Lung (tissue), 12 donors: ENCODE data around the gene FRRS1L. TPM values are rescaled to one million over a fixed set of nuclear protein-coding genes. Genes with fewer than 3 reads are reported as not detected.
A peak's percentile ranks its signal among the peaks of the same experiment; 100 is the strongest.

ENCODE experiments used
- ATAC-seq: fragments of 200-7000 bp; cut with Tn5 transposase; one replicate; pipeline ENCODE4 v1.9.1; 2020; ENCODE audit warnings: moderate number of reproducible peaks; ENCODE audit not compliant: insufficient read depth, low FRiP score
- DNase-seq, 3 donors: peaks; one replicate each; pipeline ENCODE4 v3.0.0-alpha.2; 2013 to 2017
- H3K27ac ChIP-seq, 2 donors: one replicate each; pipeline ENCODE4 v1.5.1; 2013; ENCODE audit warnings: mild to moderate bottlenecking in 2 of 2, moderate library complexity in 2 of 2, control low read depth in 1 of 2, inconsistent platforms in 1 of 2, low read depth in 1 of 2, low read length in 1 of 2
- H3K27me3 ChIP-seq, 3 donors: one replicate each; pipeline ENCODE4 v1.5.1; 2013; ENCODE audit warnings: low read length in 2 of 3; ENCODE audit not compliant: control insufficient read depth in 3 of 3, insufficient read depth in 3 of 3
- H3K36me3 ChIP-seq, 4 donors: one replicate each; pipeline ENCODE4 v1.5.1; 2013; ENCODE audit warnings: low read length in 4 of 4, mild to moderate bottlenecking in 1 of 4, moderate library complexity in 1 of 4; ENCODE audit not compliant: control insufficient read depth in 4 of 4, insufficient read depth in 4 of 4
- H3K4me1 ChIP-seq, 5 donors: one replicate each; pipeline ENCODE4 v1.5.1; 2013; ENCODE audit warnings: low read length in 5 of 5, mild to moderate bottlenecking in 2 of 5, moderate library complexity in 1 of 5; ENCODE audit not compliant: control insufficient read depth in 5 of 5, insufficient read depth in 5 of 5
- H3K4me3 ChIP-seq: one replicate; pipeline ENCODE4 v1.5.1; 2013; ENCODE audit warnings: mild to moderate bottlenecking, control low read depth, moderate library complexity
- H3K9ac ChIP-seq, 2 donors: one replicate each; pipeline ENCODE4 v1.5.1; 2013; ENCODE audit warnings: low read length in 2 of 2, control low read depth in 1 of 2; ENCODE audit not compliant: insufficient read depth in 1 of 2
- H3K9me3 ChIP-seq, 4 donors: one replicate each; pipeline ENCODE4 v1.5.1; 2013; ENCODE audit warnings: low read length in 3 of 4, mild to moderate bottlenecking in 1 of 4, moderate library complexity in 1 of 4; ENCODE audit not compliant: control insufficient read depth in 4 of 4, insufficient read depth in 3 of 4
- WGBS, 2 donors: extraction: QIAGEN DNeasy Blood & Tissue Kit; methylation state at CpG; one replicate each; pipeline ENCODE4 v1.1.7; 2013; 5-methylcytosine and 5-hydroxymethylcytosine counted together
- polyA plus RNA-seq, 2 donors: library from polyadenylated mRNA; stranded (reverse); fragments of 200-250 nt; gene quantifications; one replicate each; pipeline ENCODE4 v1.2.1, GENCODE V29; 2013
- total RNA-seq, 2 donors: library from RNA; depleted of rRNA in 1 of 2; stranded (reverse); fragments of >200 nt in 1 of 2; gene quantifications; one replicate each; pipeline ENCODE4 v1.2.1, GENCODE V29; 2014 to 2021
- TF ChIP-seq, protein P1 (sequence below): IDR thresholded peaks from 2 replicates; pipeline ENCODE4 v1.5.1; 2012; ENCODE audit warnings: mild to moderate bottlenecking; ENCODE audit errors: control extremely low read depth, extremely low read depth
- donor health status: control.
- donor health status: control.
- donor health status: Bipolar disorder and iron deficiency.
- donor health status: healthy.
- donor health status: DM: yes; HTN: yes; CAD: no.

The FRRS1L gene
- total and polyA plus RNA-seq, 4 donors: under 0.01 to 1.2 (median 0.03) TPM; not detected in 1

DNA sequence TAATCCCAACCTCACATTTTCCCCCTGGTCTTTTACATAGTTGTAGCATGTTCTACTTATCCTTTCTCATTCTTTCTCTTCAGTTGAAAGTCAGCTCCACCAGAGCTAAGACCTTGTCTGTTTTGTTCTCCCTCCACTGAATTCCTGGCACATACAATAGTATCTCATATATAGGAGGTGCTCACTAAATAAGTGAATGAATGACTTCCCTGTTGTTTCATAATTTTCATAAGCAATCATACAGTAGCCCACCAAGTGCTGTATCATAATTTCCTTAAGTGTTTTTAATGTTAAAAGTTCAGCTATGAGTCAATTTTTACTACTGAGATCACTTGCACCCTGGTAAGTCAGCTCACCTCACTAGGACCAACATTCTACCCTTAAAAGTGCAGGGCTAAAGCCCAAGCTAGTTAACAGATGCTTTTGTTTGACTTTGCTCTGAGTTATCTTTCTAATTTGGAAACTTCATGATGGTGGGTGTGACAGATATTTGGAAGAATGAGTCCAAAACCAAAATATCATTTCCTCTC lies 74.9 kb downstream of the FRRS1L start:
- no peak for DNase-seq
- H3K27ac ChIP-seq: no peak overlapping the region
- ATAC-seq: no peak
- no peak overlapping the region for H3K9ac ChIP-seq
- peaks cover 11 to 38% (median 18%) of the 10 kb centered on the region in 4 donors for H3K36me3 ChIP-seq
- peaks cover 0 to 26% (median 0%) of the 10 kb centered on the region in 5 donors for H3K4me1 ChIP-seq
- TF ChIP-seq, protein P1, sequence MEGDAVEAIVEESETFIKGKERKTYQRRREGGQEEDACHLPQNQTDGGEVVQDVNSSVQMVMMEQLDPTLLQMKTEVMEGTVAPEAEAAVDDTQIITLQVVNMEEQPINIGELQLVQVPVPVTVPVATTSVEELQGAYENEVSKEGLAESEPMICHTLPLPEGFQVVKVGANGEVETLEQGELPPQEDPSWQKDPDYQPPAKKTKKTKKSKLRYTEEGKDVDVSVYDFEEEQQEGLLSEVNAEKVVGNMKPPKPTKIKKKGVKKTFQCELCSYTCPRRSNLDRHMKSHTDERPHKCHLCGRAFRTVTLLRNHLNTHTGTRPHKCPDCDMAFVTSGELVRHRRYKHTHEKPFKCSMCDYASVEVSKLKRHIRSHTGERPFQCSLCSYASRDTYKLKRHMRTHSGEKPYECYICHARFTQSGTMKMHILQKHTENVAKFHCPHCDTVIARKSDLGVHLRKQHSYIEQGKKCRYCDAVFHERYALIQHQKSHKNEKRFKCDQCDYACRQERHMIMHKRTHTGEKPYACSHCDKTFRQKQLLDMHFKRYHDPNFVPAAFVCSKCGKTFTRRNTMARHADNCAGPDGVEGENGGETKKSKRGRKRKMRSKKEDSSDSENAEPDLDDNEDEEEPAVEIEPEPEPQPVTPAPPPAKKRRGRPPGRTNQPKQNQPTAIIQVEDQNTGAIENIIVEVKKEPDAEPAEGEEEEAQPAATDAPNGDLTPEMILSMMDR: no peak
- no peaks in the 10 kb centered on the region for H3K9me3 ChIP-seq
- H3K4me3 ChIP-seq: no peak overlapping the region
- H3K27me3 ChIP-seq: no peaks in the 10 kb centered on the region

DNA sequence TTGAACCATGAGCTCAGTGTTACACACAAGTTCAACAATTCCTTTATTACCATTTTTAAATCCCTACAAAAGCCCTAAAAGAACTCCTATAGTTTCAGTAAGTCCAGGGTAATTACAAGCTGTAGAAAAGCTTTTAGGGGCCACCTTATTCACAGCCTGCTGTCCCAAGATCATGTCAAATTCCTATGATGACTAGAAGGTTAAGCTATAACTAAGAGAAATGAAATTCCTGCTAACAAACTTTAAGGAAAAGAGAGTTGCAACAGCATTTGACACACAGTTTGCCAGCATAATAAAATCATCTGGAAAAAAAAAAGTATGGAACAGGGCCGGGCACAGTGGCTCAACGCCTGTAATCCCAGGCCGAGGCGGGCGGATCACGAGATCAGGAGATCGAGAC lies 78.8 kb downstream of the FRRS1L start:
- H3K4me3 ChIP-seq: no peak overlapping the region
- no peak overlapping the region for H3K27ac ChIP-seq
- H3K9ac ChIP-seq: no peak overlapping the region
- H3K36me3 ChIP-seq: peaks cover 8 to 38% (median 14%) of the 10 kb centered on the region in 4 donors
- ATAC-seq: no peak
- no peaks in the 10 kb centered on the region for H3K9me3 ChIP-seq
- 97 to 98% methylated on average over 7 of the region's 7 CpGs for WGBS, 2 donors
- H3K4me1 ChIP-seq: no peaks in the 10 kb centered on the region
- TF ChIP-seq, protein P1: no peak
- no peaks in the 10 kb centered on the region for H3K27me3 ChIP-seq
- no peak for DNase-seq

DNA sequence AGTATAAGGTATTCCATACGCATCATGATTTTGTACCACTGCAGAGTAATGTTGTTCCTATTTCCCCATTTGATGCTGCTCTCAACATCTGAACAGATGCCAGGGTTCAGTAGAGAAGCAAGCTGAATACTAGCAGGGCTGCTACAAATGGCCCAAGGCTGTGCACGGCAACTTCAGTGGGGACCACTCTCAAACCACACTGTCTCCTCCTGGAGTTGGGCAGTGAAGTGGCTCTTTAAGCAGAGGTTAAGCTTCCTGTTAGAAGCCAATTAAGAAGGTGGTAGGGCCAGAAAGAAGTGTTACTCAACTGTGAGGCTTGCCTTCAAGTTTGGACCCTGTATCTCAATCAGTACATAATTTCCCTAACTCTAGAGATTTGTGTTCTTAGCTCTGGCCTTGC lies 79.3 kb downstream of the FRRS1L start:
- H3K27me3 ChIP-seq: no peaks in the 10 kb centered on the region
- ATAC-seq (peak; percentile 47), DNase-seq (no peak)
- peaks cover 8 to 38% (median 14%) of the 10 kb centered on the region in 4 donors for H3K36me3 ChIP-seq
- TF ChIP-seq, protein P1: no peak
- H3K9me3 ChIP-seq: no peaks in the 10 kb centered on the region
- no peak overlapping the region for H3K4me3 ChIP-seq
- H3K27ac ChIP-seq: peak overlapping the region in 1 of 2 donors; percentile 38
- WGBS, 2 donors: 82 to 95% methylated on average over 2 of the region's 2 CpGs
- no peaks in the 10 kb centered on the region for H3K4me1 ChIP-seq
- no peak overlapping the region for H3K9ac ChIP-seq

DNA sequence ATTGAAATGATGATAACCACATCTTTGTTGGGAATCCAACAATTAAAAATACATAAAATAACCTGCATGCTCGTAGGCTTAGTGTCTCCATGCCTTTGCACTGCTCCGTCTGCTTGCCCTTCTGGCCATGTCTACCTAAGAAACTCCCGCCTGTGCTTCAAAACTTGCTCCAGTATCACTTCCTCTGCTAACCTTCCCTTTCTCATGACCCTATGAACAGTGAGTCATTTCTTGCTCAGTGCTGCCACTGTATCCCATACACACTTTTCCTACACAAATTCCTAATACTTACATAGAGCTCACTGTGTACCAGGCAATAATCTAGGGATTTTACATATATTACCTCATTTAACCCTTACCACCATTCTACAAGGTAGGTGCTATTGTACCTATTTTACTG lies 80.8 kb downstream of the FRRS1L start:
- Histone ChIP-seq H3K27me3 (no peaks in the 10 kb centered on the region), H3K4me1 (no peaks in the 10 kb centered on the region), H3K9ac (no peak overlapping the region), H3K36me3 (peaks cover 3 to 44% (median 13%) of the 10 kb centered on the region in 4 donors), H3K9me3 (no peaks in the 10 kb centered on the region), H3K4me3 (no peak overlapping the region), H3K27ac (no peak overlapping the region)
- TF ChIP-seq, protein P1: no peak
- DNase-seq (no peak), ATAC-seq (no peak)
- 82 to 85% methylated on average over 3 of the region's 3 CpGs for WGBS, 2 donors
